Right lobe of liver (tissue), 6 donors: ENCODE measurements around the gene RAB3A. TPM values are rescaled to one million over a fixed set of nuclear protein-coding genes. Genes with fewer than 3 reads are reported as not detected.
A peak's percentile ranks its signal among the peaks of the same experiment; 100 is the strongest.
"Not testable (repeated sequence)": the region's sequence is repeated elsewhere in the genome, so short reads cannot be mapped to it uniquely, and the experiment has no call there.

ENCODE experiments used
- ATAC-seq, 4 donors: fragments of 200-7000 bp; cut with Tn5 transposase; one replicate each; pipeline ENCODE4 v1.9.1; 2020; ENCODE audit warnings: mild to moderate bottlenecking in 4 of 4, moderate library complexity in 4 of 4
- DNase-seq, 3 donors: peaks; one replicate each; pipeline ENCODE4 v3.0.0-alpha.2; 2020
- H3K27ac ChIP-seq, 3 donors: fragments of 200-600 bp; one replicate each; pipeline ENCODE4 v1.8.0; 2022
- H3K27me3 ChIP-seq, 2 donors: fragments of 200-600 bp; one replicate each; pipeline ENCODE4 v1.8.0; 2022
- H3K36me3 ChIP-seq, 4 donors: fragments of 200-600 bp; sonication (generic) in 1 of 4; one replicate each; pipeline versions ENCODE4 v1.5.1 to v1.8.0; 2017 to 2022; ENCODE audit warnings: control low read depth in 1 of 4
- H3K4me1 ChIP-seq, 4 donors: fragments of 200-600 bp; sonication (generic) in 1 of 4; one replicate each; pipeline versions ENCODE4 v1.5.1 to v1.8.0; 2017 to 2022; ENCODE audit warnings: control low read depth in 1 of 4
- H3K4me3 ChIP-seq, 3 donors: fragments of 200-600 bp; one replicate each; pipeline ENCODE4 v1.8.0; 2022
- H3K9me3 ChIP-seq, 4 donors: fragments of 200-600 bp; sonication (generic) in 1 of 4; one replicate each; pipeline versions ENCODE4 v1.5.1 to v1.8.0; 2017 to 2022; ENCODE audit warnings: control low read depth in 1 of 4
- CTCF ChIP-seq, 4 donors: fragments of 200-600 bp in 3 of 4; fragments of 450-650 bp in 1 of 4; IDR thresholded peaks; one replicate each; pipeline versions ENCODE4 v1.5.1 to v1.8.0; 2016 to 2022; ENCODE audit warnings: antibody characterized with exemption in 4 of 4, mild to moderate bottlenecking in 2 of 4
- POLR2A ChIP-seq: fragments of 450-650 bp; IDR thresholded peaks from one replicate; pipeline ENCODE4 v1.6.1; 2017; ENCODE audit warnings: antibody characterized with exemption, mild to moderate bottlenecking
- WGBS: methylation state at CpG from one replicate; pipeline ENCODE4 v1.1.6; 2018; ENCODE audit warnings: low coverage, low lambda C conversion rate; ENCODE audit not compliant: insufficient coverage; ENCODE audit errors: missing lambda C conversion rate; 5-methylcytosine and 5-hydroxymethylcytosine counted together
- intact Hi-C, 2 donors: fragments of 100-400 bp; cut with DNase I; formaldehyde crosslinking; loops; one replicate each; pipeline versions ENCODE4 v1.11.2 to v1.14.1; 2022
- total RNA-seq, 6 experiments: library from RNA; depleted of rRNA in 2 of 6; stranded (reverse); fragments of >200 nt in 2 of 6; fragmentation: NEBNext Ultra II Directional in 3 of 6; extraction: Animal tissue kit (Norgen Biotek cat#: 25700) in 3 of 6; gene quantifications; one replicate each; pipeline versions ENCODE4 v1.1.0 to v1.2.4, GENCODE V29; 2016 to 2023
- donor health status: DM: no; HTN: yes; CAD: no.
- donor health status: DM: no; HTN: no; CAD: no.
- donor health status: DM: no; HTN: no; CAD: no.
- donor health status: DM: no; HTN: yes; CAD: no.
- donor health status: DM: no; HTN: yes; CAD: no.

RAB3A gene
- total RNA-seq, 6 experiments from 2014 or later = 0.81 to 2.6 (median 1.4) TPM

- H3K27ac ChIP-seq = no peak overlapping the region
- peaks cover 0 to 35% (median 9%) of the 10 kb centered on the region in 4 donors for H3K36me3 ChIP-seq
- TF ChIP-seq CTCF (IDR thresholded peaks at IDR 0.05) = peak in 1 of 4 donors; percentile 38
- no peak for TF ChIP-seq POLR2A
- WGBS = 70% methylated on average over 11 of the region's 19 CpGs
- peak in 1 of 3 donors; percentile 60 for DNase-seq
- H3K4me3 ChIP-seq = no peak overlapping the region
- no peaks in the 10 kb centered on the region for H3K27me3 ChIP-seq
- intact Hi-C loops = no loop called here
- ATAC-seq = peak in 2 of 4 donors; percentile 3 to 10
- peaks cover 0 to 18% (median 8%) of the 10 kb centered on the region in 4 donors for H3K4me1 ChIP-seq
- no peaks in the 10 kb centered on the region for H3K9me3 ChIP-seq
Measured at GRCh38 chr19:18161636-18162002, 42.2 kb downstream of the RAB3A start.

GRCh38 chr19:18160971-18161635 is 42.7 kb downstream of the RAB3A start:
- intact Hi-C loops = no loop called here

GRCh38 chr19:18160493-18160970 is 43.3 kb downstream of the RAB3A start:
- H3K4me1 ChIP-seq = peaks cover 0 to 28% (median 10%) of the 10 kb centered on the region in 4 donors
- no peaks in the 10 kb centered on the region for H3K27me3 ChIP-seq
- WGBS = 57% methylated on average over 10 of the region's 13 CpGs
- H3K9me3 ChIP-seq = no peaks in the 10 kb centered on the region
- ATAC-seq = peak in 1 of 4 donors; percentile 2
- TF ChIP-seq POLR2A (no peak), CTCF (IDR thresholded peaks at IDR 0.05) (no peak)
- H3K36me3 ChIP-seq = peaks cover 0 to 29% (median 6%) of the 10 kb centered on the region in 4 donors
- peak overlapping the region in 1 of 3 donors; percentile 10 for H3K27ac ChIP-seq
- no peak for DNase-seq
- peak overlapping the region in 2 of 3 donors; percentile 39 to 42 for H3K4me3 ChIP-seq
- intact Hi-C loops = no loop called here

More at GRCh38 chr19:18160971-18161635, 42.7 kb downstream of the RAB3A start:
- DNase-seq (peak; percentile 81), ATAC-seq (peak; percentile 75 to 92 (median 83))
- no peaks in the 10 kb centered on the region for H3K9me3 ChIP-seq
- H3K4me3 ChIP-seq = peak overlapping the region; percentile 21 to 42 (median 39)
- peak overlapping the region in 2 of 3 donors; percentile 10 to 60 for H3K27ac ChIP-seq
- H3K36me3 ChIP-seq = peaks cover 0 to 31% (median 7%) of the 10 kb centered on the region in 4 donors
- no peaks in the 10 kb centered on the region for H3K27me3 ChIP-seq
- TF ChIP-seq CTCF (IDR thresholded peaks at IDR 0.05) = peak; percentile 49 to 98 (median 70)
- no peak for TF ChIP-seq POLR2A
- WGBS = 4% methylated on average over 12 of the region's 66 CpGs
- H3K4me1 ChIP-seq = peaks cover 0 to 23% (median 10%) of the 10 kb centered on the region in 4 donors

DNA sequence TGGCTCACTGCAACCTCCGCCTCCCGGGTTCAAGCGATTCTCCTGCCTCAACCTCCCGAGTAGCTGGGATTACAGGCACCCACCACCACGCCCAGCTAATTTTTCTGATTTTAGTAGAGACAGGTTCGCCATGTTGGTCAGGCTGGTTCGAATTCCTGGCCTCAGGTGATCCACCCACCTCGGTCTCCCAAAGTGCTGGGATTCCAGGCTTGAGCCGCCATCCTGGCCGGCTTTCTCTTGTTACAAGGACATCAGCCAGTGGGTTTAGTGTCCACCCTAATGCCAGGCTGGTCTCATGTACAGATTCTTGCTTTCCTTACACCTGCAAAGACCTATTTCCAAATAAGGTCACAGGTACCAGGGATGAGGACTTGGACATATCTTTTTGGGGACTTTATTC is 44.0 kb downstream of the RAB3A start:
- intact Hi-C loops = no loop called here
- no peak for ATAC-seq
- H3K27me3 ChIP-seq = no peaks in the 10 kb centered on the region
- TF ChIP-seq CTCF (IDR thresholded peaks at IDR 0.05) (no peak), POLR2A (no peak)
- 98% methylated on average over 9 of the region's 10 CpGs for WGBS
- H3K4me3 ChIP-seq = no peak overlapping the region
- H3K36me3 ChIP-seq = peaks cover 0 to 26% (median 5%) of the 10 kb centered on the region in 4 donors
- no peaks in the 10 kb centered on the region for H3K9me3 ChIP-seq
- H3K27ac ChIP-seq = no peak overlapping the region
- peaks cover 0 to 28% (median 10%) of the 10 kb centered on the region in 4 donors for H3K4me1 ChIP-seq
- no peak for DNase-seq

GRCh38 chr19:18159059-18159616 is 44.7 kb downstream of the RAB3A start:
- H3K4me3 ChIP-seq, H3K9me3 ChIP-seq, DNase-seq, intact Hi-C loops, ATAC-seq, H3K27me3 ChIP-seq, H3K27ac ChIP-seq: not testable (repeated sequence)
- Histone ChIP-seq H3K36me3 (peaks cover 0 to 23% (median 5%) of the 10 kb centered on the region in 4 donors), H3K4me1 (peaks cover 0 to 33% (median 13%) of the 10 kb centered on the region in 4 donors)
- 87% methylated on average over 5 of the region's 6 CpGs for WGBS
